NCI-H1417 treated with DMSO at 0.1 percent for 48 hours (cell line): ENCODE data around the gene TUBA3E.
"Not testable (repeated sequence)": the region's sequence is repeated elsewhere in the genome, so short reads cannot be mapped to it uniquely, and the experiment has no call there.

Experiments used
- DNase-seq: peaks from one replicate; lab custom pipeline; 2025; lab: John Stamatoyannopoulos, UW

The TUBA3E gene

DNA sequence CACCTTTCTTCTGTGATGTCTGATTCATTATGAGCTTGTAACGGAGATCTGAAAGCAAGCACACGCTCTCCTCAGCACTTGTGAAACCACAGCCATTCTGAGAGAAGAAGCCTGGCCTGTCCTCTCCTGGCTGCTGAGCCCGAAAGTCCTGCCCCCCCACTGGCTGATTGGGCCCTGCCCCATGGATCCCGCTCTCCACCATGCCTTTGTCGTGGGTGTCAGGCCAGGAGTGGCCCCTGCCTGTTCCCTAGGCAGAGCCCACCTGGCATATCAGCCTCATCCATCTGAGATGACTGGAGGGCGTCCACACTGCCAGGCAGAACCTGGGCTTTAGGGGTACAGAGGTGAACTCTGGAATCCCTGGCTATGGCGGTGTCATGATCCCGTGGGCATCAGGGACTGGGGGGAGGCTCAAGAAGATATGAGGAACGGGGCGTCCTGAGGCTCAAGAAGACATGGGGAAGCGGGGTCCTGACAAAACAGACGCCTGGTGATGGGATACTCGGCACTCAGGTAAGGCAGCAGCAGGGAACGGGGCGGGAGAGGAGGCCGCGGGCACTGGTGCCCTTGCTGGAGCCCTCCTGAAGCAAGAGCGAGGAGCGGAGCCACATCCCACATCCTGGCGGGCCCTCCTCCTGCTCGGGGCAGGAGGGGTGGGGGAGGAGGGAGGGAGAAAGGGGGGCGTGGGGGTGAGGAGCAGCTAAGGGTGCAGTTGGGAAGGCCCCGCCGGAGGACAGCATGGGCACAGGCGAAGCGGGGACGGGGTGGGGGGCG is 54.8 kb downstream of the TUBA3E start:
- not testable (repeated sequence) for DNase-seq

DNA sequence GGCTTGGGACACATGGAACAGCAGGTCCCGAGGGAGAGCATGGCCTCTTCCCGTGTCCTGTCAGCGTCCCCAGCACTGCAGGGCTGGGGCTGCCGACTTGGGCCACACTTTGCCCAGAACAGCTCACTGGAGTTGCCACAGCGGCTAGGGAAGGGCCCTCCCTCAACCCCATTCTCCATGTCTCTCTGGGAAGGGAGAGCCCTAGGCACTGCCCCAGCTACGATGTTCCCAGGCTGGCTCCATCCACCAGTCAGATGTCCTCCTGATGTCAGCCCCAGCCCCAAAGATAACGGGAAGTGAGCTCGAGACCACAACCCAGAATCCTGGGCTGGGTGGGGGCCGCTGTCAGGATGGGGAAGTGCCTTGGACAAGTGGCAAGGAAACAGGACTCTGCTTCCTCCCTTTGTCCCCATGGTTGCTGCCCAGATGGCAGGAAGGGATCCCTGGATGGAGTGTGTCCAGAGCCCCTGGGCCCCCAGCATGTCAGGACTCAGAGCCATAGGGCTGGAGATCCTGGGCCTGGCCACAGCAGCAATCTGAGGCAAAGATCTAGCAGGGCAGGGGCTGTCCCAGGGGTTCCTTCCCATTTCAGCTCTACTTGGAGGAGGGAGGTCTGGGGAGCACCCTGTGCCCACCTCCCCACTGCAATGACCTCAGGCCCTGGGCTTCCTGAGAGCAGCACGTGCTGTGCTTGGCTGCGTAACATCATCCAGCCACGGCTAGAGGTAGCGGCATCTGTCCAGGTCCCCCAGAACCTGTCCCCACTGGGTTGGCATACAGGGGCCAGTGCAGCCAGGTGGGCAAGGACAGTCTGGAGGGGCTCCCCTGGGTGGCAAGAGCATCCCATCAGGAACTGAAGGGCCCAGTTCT is 55.6 kb downstream of the TUBA3E start:
- DNase-seq = not testable (repeated sequence)
